Activated T-helper 2 cell treated with anti-CD3 and anti-CD28 coated beads, Interferon-gamma antibody, Interleukin-2, Interleukin-4, amounts not matched to agents 10 μg/mL and 5 μg/mL and 100 μg/mL, durations not matched to agents 14 hours and 24 hours and 36 hours (primary cell): ENCODE data around the gene SPHK2. TPM values are rescaled to one million over a fixed set of nuclear protein-coding genes. Genes with fewer than 3 reads are reported as not detected.

Experiments used
- DNase-seq: peaks from one replicate; pipeline ENCODE4 v3.0.0; 2021; ENCODE audit warnings: low spot score
- H3K27ac Mint-ChIP-seq: one replicate; pipeline ENCODE4 v1.8.0; 2021; ENCODE audit warnings: mixed read lengths
- H3K27me3 Mint-ChIP-seq: one replicate; pipeline ENCODE4 v1.8.0; 2021; ENCODE audit warnings: low read depth, mixed read lengths
- H3K36me3 Mint-ChIP-seq: one replicate; pipeline ENCODE4 v1.8.0; 2021; ENCODE audit warnings: low read depth, mixed read lengths
- H3K4me1 Mint-ChIP-seq: one replicate; pipeline ENCODE4 v1.8.0; 2021; ENCODE audit warnings: low read depth, mixed read lengths
- H3K4me3 Mint-ChIP-seq: one replicate; pipeline ENCODE4 v1.8.0; 2021; ENCODE audit warnings: low read depth, mild to moderate bottlenecking, moderate library complexity, mixed read lengths
- H3K9me3 Mint-ChIP-seq: one replicate; pipeline ENCODE4 v1.8.0; 2021; ENCODE audit warnings: mixed read lengths
- intact Hi-C: fragments of 100-400 bp; cut with micrococcal nuclease; formaldehyde crosslinking; loops from one replicate; pipeline ENCODE4 v1.15.1; 2023
- total RNA-seq: library from RNA; stranded (reverse); gene quantifications from 2 replicates; pipeline ENCODE4 v1.2.3, GENCODE V29; 2022

Gene SPHK2
- total RNA-seq, 1 donor from 2014 or later, result 34.3 TPM

DNA sequence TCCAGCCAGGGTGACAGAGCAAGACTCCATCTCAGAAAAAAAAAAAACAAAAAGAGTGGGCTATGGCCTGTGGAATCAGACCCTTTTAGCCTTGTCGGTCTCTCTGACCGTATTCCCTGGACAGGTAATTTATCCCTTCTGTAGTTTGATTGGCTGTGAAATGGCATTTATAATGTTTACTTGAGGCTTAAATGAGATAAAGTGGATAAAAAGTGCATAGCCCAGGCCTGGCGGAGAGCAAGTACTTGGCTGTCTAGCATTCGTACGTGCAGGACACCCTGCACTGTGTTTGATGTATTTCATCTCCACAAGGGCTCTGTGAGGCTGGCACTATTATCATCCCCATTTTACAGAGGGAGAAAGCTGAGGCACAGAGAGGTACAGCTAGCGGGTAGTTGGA lies 46.5 kb downstream of the SPHK2 start:
- Mint-ChIP-seq H3K4me3 (no peak overlapping the region), H3K4me1 (peaks cover 4% of the 10 kb centered on the region), H3K36me3 (no peaks in the 10 kb centered on the region), H3K27me3 (no peaks in the 10 kb centered on the region), H3K27ac (no peak overlapping the region), H3K9me3 (peaks cover 4% of the 10 kb centered on the region)
- intact Hi-C loops, result no loop called here
- DNase-seq, result no peak

DNA sequence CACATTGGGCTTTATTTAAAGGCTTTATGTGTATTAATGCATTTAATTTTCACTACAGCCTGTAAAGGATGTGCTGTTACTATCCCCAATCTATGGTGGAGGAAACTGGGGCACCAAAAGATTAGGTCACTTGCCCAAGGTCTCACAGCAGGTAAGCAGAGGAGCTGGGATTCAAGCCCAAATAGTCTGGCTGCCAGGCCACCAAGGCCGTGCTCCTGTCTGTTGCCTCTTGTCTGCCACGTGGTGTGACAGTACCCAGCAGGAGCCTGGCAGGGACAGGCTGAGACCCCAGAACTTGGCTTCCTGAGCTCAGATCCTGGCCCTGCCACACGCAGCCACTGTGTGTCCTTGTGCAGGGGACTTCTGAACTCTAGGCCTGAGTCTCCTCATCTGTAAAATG lies 49.0 kb downstream of the SPHK2 start:
- intact Hi-C loops, result no loop called here
- Mint-ChIP-seq H3K4me3 (no peak overlapping the region), H3K27me3 (no peaks in the 10 kb centered on the region), H3K9me3 (peaks cover 4% of the 10 kb centered on the region), H3K4me1 (no peaks in the 10 kb centered on the region), H3K27ac (no peak overlapping the region), H3K36me3 (no peaks in the 10 kb centered on the region)
- DNase-seq, result no peak

GRCh38 chr19:48668761-48669160 lies 49.5 kb downstream of the SPHK2 start:
- no peak overlapping the region for H3K4me3 Mint-ChIP-seq
- no peaks in the 10 kb centered on the region for H3K36me3 Mint-ChIP-seq
- intact Hi-C loops, result no loop called here
- no peaks in the 10 kb centered on the region for H3K4me1 Mint-ChIP-seq
- no peaks in the 10 kb centered on the region for H3K27me3 Mint-ChIP-seq
- H3K9me3 Mint-ChIP-seq, result peaks cover 4% of the 10 kb centered on the region
- H3K27ac Mint-ChIP-seq, result no peak overlapping the region
- DNase-seq, result no peak

DNA sequence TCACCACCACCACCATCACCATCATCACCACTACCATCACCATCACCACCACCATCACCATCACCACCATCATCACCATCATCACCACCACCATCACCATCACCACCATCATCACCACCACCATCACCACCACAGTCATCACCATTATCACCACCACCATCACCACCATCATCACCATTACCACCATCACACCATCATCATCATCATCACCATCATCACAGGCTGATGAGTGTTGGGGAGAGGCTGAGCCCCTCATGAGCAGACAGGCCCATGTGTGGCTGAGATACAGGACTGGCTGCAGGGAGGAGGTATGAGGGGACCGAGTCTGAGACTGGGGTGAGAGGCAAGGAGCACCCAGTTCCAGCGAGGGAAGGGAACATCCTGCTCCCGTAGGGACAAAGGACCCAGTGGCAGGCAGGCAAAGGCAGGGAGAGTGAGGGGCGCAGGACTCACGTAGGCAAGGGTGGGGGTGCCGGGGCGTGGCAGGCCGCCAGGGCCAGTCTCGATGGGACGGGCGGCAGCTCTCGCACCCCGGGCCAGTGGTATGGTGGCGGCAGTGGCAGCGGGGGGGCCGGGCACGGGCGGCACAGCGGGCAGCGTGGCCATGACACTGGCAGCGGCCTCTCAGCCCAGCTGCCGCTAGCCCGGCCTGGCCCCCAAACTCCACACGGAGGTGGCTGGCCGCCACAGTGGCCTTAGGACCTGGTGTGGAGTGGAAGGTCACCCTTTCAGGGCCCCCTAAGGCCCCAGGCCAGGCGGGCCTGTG lies 50.8 kb downstream of the SPHK2 start:
- H3K4me1 Mint-ChIP-seq, result peaks cover under 1% of the 10 kb centered on the region
- H3K27me3 Mint-ChIP-seq, result no peaks in the 10 kb centered on the region
- no peak for DNase-seq
- no peak overlapping the region for H3K4me3 Mint-ChIP-seq
- no peak overlapping the region for H3K27ac Mint-ChIP-seq
- no peaks in the 10 kb centered on the region for H3K36me3 Mint-ChIP-seq
- intact Hi-C loops, result no loop called here
- H3K9me3 Mint-ChIP-seq, result peaks cover 4% of the 10 kb centered on the region

DNA sequence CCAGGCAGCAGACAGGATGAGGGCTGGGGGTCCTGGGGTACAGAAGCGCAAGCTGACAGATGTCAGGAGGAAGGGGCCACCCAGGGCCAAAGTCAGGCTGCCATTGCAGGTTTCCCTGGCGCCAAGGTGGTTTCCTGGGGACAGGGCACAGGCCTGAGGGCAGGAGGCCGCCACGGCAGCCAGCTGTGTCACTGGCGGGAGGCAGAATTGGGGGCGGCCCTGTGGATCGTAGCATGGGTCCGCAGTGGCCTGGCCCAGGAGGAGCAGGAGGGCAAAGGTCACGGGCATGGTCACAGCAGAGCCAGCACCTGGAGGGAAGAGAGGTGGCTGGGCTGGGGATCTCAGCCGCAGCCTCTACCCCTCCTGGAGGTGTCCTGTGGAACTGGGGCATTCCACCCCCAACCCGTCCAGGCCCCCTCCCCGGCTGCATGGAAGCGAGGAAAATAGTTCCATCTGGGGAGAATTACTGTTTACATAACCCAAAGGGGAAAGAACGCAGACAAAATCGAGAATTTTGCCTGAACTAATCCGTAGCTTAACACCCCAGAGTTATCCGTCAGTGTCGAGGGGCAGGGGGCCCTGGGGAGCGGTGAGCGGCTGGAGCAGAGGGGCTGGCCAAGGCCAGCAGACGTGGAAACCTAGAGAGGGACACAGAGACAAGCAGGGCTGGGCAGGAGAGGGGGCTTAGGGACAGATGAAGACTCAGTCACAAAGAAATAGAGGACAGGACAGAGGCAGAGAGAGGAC lies 51.6 kb downstream of the SPHK2 start:
- no peaks in the 10 kb centered on the region for H3K36me3 Mint-ChIP-seq
- no peak overlapping the region for H3K27ac Mint-ChIP-seq
- H3K9me3 Mint-ChIP-seq, result peaks cover 4% of the 10 kb centered on the region

GRCh38 chr19:48671446-48671995 lies 52.2 kb downstream of the SPHK2 start:
- Mint-ChIP-seq H3K36me3 (no peaks in the 10 kb centered on the region), H3K4me3 (no peak overlapping the region), H3K27ac (no peak overlapping the region), H3K4me1 (peaks cover 5% of the 10 kb centered on the region), H3K9me3 (peaks cover 4% of the 10 kb centered on the region), H3K27me3 (no peaks in the 10 kb centered on the region)
- intact Hi-C loops, result no loop called here
- no peak for DNase-seq

More for the DNA sequence above, 51.6 kb downstream of the SPHK2 start:
- intact Hi-C loops, result no loop called here
- no peak for DNase-seq
- peaks cover 5% of the 10 kb centered on the region for H3K4me1 Mint-ChIP-seq
- no peak overlapping the region for H3K4me3 Mint-ChIP-seq
- no peaks in the 10 kb centered on the region for H3K27me3 Mint-ChIP-seq

DNA sequence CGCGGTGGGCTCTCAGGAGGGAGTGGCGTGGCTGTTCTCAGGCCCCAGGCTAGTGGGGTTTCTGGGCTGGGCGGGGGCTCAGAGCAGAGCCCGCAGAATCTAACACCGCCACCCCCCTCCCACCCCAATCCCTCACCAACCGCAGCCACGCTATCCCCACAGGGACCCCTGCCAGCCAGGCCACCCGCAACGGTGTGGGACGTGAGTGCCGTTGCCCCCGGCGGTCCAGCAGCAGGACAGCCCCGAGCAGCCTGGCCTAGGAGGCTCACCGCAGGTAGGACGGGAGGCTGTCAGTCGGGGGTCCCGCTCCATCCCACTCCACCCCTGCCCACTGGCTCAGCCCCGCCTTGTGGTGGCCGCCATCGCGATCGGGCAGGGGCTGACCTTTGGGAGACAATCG lies 53.7 kb downstream of the SPHK2 start, which contains the start of gene NTN5:
NTN5 (minus strand) TSS at position 24 of the 400 bp plus-strand sequence. CDS start 2,031 bp downstream, outside the sequence.
- intact Hi-C loops, result no loop called here
- H3K9me3 Mint-ChIP-seq, result peaks cover 4% of the 10 kb centered on the region
- peaks cover 5% of the 10 kb centered on the region for H3K4me1 Mint-ChIP-seq
- no peaks in the 10 kb centered on the region for H3K27me3 Mint-ChIP-seq
- no peak within 1 kb of the TSS for H3K4me3 Mint-ChIP-seq
- no peaks in the 10 kb centered on the region for H3K36me3 Mint-ChIP-seq
- no peak for DNase-seq
- H3K27ac Mint-ChIP-seq, result no peak within 1 kb of the TSS

GRCh38 chr19:48673436-48674100 lies 54.3 kb downstream of the SPHK2 start:
- H3K36me3 Mint-ChIP-seq, result no peaks in the 10 kb centered on the region
- H3K4me3 Mint-ChIP-seq, result no peak overlapping the region
- H3K27ac Mint-ChIP-seq, result no peak overlapping the region
- peaks cover 5% of the 10 kb centered on the region for H3K4me1 Mint-ChIP-seq
- intact Hi-C loops, result no loop called here
- peaks cover 4% of the 10 kb centered on the region for H3K9me3 Mint-ChIP-seq
- H3K27me3 Mint-ChIP-seq, result no peaks in the 10 kb centered on the region
- DNase-seq, result no peak

DNA sequence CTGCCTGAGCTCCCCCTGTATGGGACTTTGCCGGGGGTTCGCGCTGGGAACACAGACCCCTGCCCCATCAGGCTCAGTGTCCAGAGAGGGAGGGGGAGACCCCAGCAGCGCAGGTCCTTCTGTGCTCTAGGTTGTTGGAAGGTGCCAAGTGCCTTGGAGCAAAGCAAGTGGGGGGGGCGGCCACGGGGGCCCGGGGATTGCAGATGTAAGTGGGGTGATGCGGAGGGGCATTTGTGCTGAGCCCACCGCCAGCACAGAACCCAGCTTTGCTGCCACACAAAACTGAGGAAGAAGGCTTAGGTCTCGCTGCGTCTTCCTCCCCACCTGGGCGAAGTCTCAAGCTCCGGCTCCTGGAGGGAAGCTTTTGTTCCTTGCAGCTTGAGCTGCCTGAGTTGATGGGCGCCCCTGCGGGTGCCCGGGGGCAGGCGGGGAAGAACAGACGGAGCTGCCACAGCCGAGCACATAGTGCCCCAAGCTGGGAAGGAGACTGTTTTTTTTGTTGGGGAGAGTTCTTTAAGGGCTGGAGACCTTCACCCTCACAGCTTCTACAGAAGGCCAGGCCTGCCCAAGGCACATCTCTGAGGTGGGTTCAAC lies 55.0 kb downstream of the SPHK2 start:
- Mint-ChIP-seq H3K27me3 (no peaks in the 10 kb centered on the region), H3K4me1 (peaks cover 5% of the 10 kb centered on the region), H3K36me3 (no peaks in the 10 kb centered on the region), H3K9me3 (peaks cover 4% of the 10 kb centered on the region), H3K27ac (no peak overlapping the region), H3K4me3 (no peak overlapping the region)
- no peak for DNase-seq
- intact Hi-C loops, result no loop called here

- Mint-ChIP-seq H3K9me3 (no peaks in the 10 kb centered on the region), H3K27me3 (no peaks in the 10 kb centered on the region), H3K36me3 (no peaks in the 10 kb centered on the region), H3K4me1 (peaks cover 5% of the 10 kb centered on the region), H3K4me3 (no peak overlapping the region), H3K27ac (no peak overlapping the region)
- peak; percentile 65 for DNase-seq
- intact Hi-C loops, result no loop called here
Observed at GRCh38 chr19:48674921-48675824, 55.9 kb downstream of the SPHK2 start.

DNA sequence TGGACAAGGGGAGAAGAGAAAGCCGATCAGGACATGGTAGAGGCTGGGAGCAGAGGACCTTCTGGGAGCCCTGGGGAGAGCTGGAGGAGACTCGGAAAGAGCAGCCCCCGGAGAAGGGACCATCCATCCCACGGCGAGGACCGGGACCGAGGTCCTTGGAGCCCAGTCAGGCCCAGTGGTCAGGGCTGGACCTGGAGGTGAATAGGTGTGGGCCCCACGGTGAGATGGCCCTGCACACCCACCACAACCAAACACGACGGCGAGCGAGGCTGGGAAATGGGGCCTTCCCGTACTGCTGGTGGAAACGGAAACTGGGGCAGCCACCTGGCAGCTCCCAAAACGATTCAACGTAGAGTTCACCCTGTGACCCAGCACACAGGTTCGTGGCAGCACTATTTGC lies 57.2 kb downstream of the SPHK2 start:
- no peak overlapping the region for H3K4me3 Mint-ChIP-seq
- DNase-seq, result no peak
- no peak overlapping the region for H3K27ac Mint-ChIP-seq
- H3K36me3 Mint-ChIP-seq, result no peaks in the 10 kb centered on the region
- peaks cover 5% of the 10 kb centered on the region for H3K4me1 Mint-ChIP-seq
- H3K9me3 Mint-ChIP-seq, result no peaks in the 10 kb centered on the region
- intact Hi-C loops, result no loop called here
- H3K27me3 Mint-ChIP-seq, result no peaks in the 10 kb centered on the region

GRCh38 chr19:48676887-48677286 lies 57.6 kb downstream of the SPHK2 start:
- H3K4me1 Mint-ChIP-seq, result peaks cover 5% of the 10 kb centered on the region
- intact Hi-C loops, result no loop called here
- no peaks in the 10 kb centered on the region for H3K27me3 Mint-ChIP-seq
- no peaks in the 10 kb centered on the region for H3K9me3 Mint-ChIP-seq
- no peaks in the 10 kb centered on the region for H3K36me3 Mint-ChIP-seq
- DNase-seq, result no peak
- H3K27ac Mint-ChIP-seq, result no peak overlapping the region
- no peak overlapping the region for H3K4me3 Mint-ChIP-seq
